Neural progenitor cell (in vitro differentiated cells): ENCODE data around the gene TPTE2.

Experiments used
- EZH2 ChIP-seq: fragments of 200-600 bp; sonication (generic); IDR thresholded peaks from 2 replicates; pipeline ENCODE4 v1.6.1; 2017; ENCODE audit warnings: antibody characterized with exemption, mild to moderate bottlenecking, moderate library complexity
- EZH2phosphoT487 ChIP-seq: fragments of 200-600 bp; sonication (generic); IDR thresholded peaks from 2 replicates; pipeline ENCODE4 v1.6.1; 2017; ENCODE audit warnings: antibody characterized with exemption
- TF ChIP-seq, protein P1 (sequence below): fragments of 200-600 bp; sonication (generic); IDR thresholded peaks from 2 replicates; pipeline ENCODE4 v1.5.1; 2017; ENCODE audit warnings: antibody characterized with exemption, mild to moderate bottlenecking

DNA sequence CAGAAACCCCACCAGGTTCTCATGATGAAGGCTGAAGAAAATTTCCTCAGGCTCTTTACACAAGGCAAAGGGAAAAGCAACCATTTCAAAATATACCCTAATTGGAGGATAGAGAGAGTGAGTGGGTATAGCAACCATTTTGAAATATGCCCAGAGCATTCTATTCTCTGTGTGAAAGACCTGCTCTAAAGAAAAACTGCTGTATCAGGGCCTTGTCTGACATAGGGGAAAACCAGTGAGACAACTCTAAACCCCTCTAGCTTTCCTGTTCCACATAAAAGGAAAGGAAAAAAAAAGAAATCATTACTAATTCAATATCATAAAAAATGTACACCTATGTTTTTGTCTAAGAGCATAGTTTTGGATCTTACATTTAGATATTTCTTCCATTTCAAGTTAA lies 42.3 kb downstream of the TPTE2 start:
- TF ChIP-seq, protein P1, sequence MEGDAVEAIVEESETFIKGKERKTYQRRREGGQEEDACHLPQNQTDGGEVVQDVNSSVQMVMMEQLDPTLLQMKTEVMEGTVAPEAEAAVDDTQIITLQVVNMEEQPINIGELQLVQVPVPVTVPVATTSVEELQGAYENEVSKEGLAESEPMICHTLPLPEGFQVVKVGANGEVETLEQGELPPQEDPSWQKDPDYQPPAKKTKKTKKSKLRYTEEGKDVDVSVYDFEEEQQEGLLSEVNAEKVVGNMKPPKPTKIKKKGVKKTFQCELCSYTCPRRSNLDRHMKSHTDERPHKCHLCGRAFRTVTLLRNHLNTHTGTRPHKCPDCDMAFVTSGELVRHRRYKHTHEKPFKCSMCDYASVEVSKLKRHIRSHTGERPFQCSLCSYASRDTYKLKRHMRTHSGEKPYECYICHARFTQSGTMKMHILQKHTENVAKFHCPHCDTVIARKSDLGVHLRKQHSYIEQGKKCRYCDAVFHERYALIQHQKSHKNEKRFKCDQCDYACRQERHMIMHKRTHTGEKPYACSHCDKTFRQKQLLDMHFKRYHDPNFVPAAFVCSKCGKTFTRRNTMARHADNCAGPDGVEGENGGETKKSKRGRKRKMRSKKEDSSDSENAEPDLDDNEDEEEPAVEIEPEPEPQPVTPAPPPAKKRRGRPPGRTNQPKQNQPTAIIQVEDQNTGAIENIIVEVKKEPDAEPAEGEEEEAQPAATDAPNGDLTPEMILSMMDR, result no peak
- TF ChIP-seq EZH2 (no peak), EZH2phosphoT487 (no peak)
